BE2C (cell line): ENCODE data around the gene AKIRIN2.
"Not testable (repeated sequence)": the region's sequence is repeated elsewhere in the genome, so short reads cannot be mapped to it uniquely, and the experiment has no call there.

ENCODE experiments used
- DNase-seq: peaks from one replicate; pipeline ENCODE4 v3.0.0-alpha.2; 2020
- H3K27me3 ChIP-seq: fragments of 250-450 bp; sonication (Bioruptor Pico); 2 replicates; pipeline ENCODE4 v1.5.1; 2020; ENCODE audit warnings: mild to moderate bottlenecking
- H3K36me3 ChIP-seq: fragments of 250-450 bp; sonication (Bioruptor Pico); 2 replicates; pipeline ENCODE4 v1.5.1; 2020; ENCODE audit warnings: mild to moderate bottlenecking
- H3K4me1 ChIP-seq: fragments of 250-450 bp; sonication (Bioruptor Pico); 2 replicates; pipeline ENCODE4 v1.5.1; 2020
- H3K4me3 ChIP-seq: 2 replicates; pipeline ENCODE4 v1.5.1; 2011; ENCODE audit warnings: low read depth, low read length
- H3K9me3 ChIP-seq: fragments of 250-450 bp; sonication (Bioruptor Pico); 2 replicates; pipeline ENCODE4 v1.5.1; 2020
- CTCF ChIP-seq: IDR thresholded peaks from 2 replicates; pipeline ENCODE4 v1.5.1; 2012; ENCODE audit warnings: mild to moderate bottlenecking, low read depth, low read length

AKIRIN2 gene

GRCh38 chr6:87722540-87723169 is 20.6 kb upstream of the AKIRIN2 start:
- Histone ChIP-seq H3K27me3 (no peaks in the 10 kb centered on the region), H3K4me3 (no peak overlapping the region), H3K36me3 (no peaks in the 10 kb centered on the region), H3K9me3 (no peaks in the 10 kb centered on the region; the same call in 1 of the 2 replicates), H3K4me1 (0 out of 2 replicates have a peak, but pooled peaks cover 4% of the 10 kb centered on the region)
- DNase-seq = no peak
- no peak for TF ChIP-seq CTCF

- Histone ChIP-seq H3K4me1 (0 out of 2 replicates have a peak, but pooled peaks cover 4% of the 10 kb centered on the region), H3K9me3 (no peaks in the 10 kb centered on the region; the same call in 1 of the 2 replicates), H3K4me3 (no peak overlapping the region), H3K27me3 (no peaks in the 10 kb centered on the region), H3K36me3 (no peaks in the 10 kb centered on the region)
- DNase-seq = no peak
- TF ChIP-seq CTCF = no peak
Measured at GRCh38 chr6:87721311-87721710, 19.3 kb upstream of the AKIRIN2 start.

GRCh38 chr6:87718662-87719433 is 16.8 kb upstream of the AKIRIN2 start:
- Histone ChIP-seq H3K36me3 (no peaks in the 10 kb centered on the region), H3K4me1 (0 out of 2 replicates have a peak, but pooled peaks cover 4% of the 10 kb centered on the region)
- no peak for DNase-seq

GRCh38 chr6:87716928-87717614 is 15.0 kb upstream of the AKIRIN2 start:
- Histone ChIP-seq H3K27me3 (no peaks in the 10 kb centered on the region), H3K36me3 (no peaks in the 10 kb centered on the region), H3K4me3 (no peak overlapping the region), H3K9me3 (no peaks in the 10 kb centered on the region; the same call in 1 of the 2 replicates), H3K4me1 (no peaks in the 10 kb centered on the region)
- TF ChIP-seq CTCF = no peak
- no peak for DNase-seq

More at GRCh38 chr6:87718662-87719433, 16.8 kb upstream of the AKIRIN2 start:
- Histone ChIP-seq H3K27me3 (no peaks in the 10 kb centered on the region), H3K9me3 (no peaks in the 10 kb centered on the region; the same call in 1 of the 2 replicates), H3K4me3 (no peak overlapping the region)
- TF ChIP-seq CTCF = no peak

- TF ChIP-seq CTCF = no peak
- H3K9me3 ChIP-seq = no peaks in the 10 kb centered on the region; the same call in 1 of the 2 replicates
- DNase-seq = no peak
- H3K36me3 ChIP-seq = no peaks in the 10 kb centered on the region
- no peak overlapping the region for H3K4me3 ChIP-seq
- no peaks in the 10 kb centered on the region for H3K4me1 ChIP-seq
- H3K27me3 ChIP-seq = no peaks in the 10 kb centered on the region
Measured at GRCh38 chr6:87714093-87714842, 12.2 kb upstream of the AKIRIN2 start.

- not testable (repeated sequence) for H3K4me3 ChIP-seq, H3K36me3 ChIP-seq, DNase-seq, H3K9me3 ChIP-seq, H3K4me1 ChIP-seq, H3K27me3 ChIP-seq
Measured at GRCh38 chr6:87712713-87713112, 10.7 kb upstream of the AKIRIN2 start.
